Embryonic facial prominence (tissue), 1 donor: ENCODE results near the gene STAG1.
"Not testable (repeated sequence)": the region's sequence is repeated elsewhere in the genome, so short reads cannot be mapped to it uniquely, and the experiment has no call there.

ENCODE experiments used
- DNase-seq: peaks from one replicate; pipeline ENCODE4 v3.0.0-alpha.2; 2016; ENCODE audit errors: extremely low spot score

The STAG1 gene

GRCh38 chr3:136752172-136752421 lies at the start of gene STAG1:
Gene STAG1, minus strand, starts transcription at chr3:136752378. Its CDS starts 121,480 bp downstream, at chr3:136630898.
- DNase-seq: no peak

GRCh38 chr3:136801146-136801545 lies 49.0 kb upstream of the STAG1 start:
- not testable (repeated sequence) for DNase-seq

DNA sequence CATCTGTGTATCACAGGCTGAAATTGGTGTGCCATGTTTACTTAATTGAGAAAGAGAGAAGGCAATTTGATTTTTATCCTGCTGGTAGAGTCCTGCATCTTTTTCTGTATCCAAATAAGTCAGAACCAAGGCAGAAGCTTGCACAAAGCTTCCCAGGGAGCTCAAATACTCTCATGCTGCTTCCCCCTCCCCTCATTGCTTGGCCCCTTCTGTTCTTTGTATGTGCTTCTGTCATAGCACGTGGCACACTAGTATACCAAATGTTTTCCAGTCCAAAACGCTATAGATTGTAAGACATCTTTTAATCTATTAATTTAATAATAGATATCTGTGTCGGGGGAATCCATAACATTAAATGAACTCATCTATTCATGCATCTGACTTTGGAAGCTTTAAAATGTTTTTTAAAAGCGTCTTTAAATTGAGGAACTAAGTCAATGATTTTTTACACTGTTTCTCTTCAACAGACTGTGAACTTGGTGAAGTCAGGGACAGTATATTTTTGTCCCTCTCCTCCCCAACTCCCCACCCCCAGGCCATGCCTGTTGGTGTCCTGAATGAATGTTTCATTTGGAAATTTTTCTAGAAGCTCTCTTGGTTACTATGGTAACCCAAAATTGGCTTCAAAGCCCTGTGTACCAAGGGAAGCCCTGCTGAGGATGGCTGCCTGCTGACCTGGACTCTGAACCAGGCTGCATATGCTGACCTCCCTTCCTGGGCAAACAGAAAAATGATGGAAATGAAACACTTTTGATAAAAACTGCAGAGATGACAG lies 40.6 kb upstream of the STAG1 start:
- DNase-seq: no peak

GRCh38 chr3:136790786-136791185 lies 38.6 kb upstream of the STAG1 start:
- no peak for DNase-seq

- no peak for DNase-seq
Measured at GRCh38 chr3:136789976-136790375, 37.8 kb upstream of the STAG1 start.

DNA sequence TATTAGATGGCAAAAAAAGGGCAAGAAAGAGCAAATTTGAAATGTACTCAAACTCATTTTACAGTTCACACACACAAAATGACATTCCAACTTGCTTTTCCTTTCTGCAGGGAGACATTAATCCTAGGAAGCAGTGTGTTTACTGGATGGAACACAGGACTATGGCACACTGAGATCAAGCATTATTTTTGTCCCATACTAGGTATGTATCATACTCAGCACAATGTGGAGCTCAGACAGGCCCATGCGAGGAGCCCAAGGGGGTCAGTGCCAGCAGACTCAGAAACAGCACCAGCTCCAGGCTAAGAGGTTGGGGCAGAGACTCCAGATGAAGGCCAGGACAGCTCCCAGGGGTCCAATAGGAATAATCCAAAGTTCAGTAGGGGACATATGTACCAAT lies 36.0 kb upstream of the STAG1 start:
- no peak for DNase-seq

DNA sequence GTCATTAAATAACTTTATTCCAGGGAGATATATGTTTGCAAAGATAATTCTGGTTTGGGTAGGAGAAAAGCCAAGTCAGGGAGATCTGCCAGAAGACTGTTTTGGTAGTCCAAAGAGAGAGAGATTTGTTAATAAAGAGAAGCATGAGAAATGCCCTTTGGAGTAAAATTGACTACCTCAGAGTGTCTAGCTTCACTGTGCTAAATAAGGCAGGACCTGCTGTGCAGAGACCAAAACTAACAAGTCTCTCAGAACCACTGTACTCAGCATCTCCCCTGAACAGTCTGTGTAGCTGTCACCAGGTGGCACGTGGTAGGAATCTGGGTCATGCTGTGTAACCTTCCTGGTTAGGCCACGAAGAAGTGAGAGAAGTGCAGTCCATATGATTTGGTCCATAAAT lies 35.2 kb upstream of the STAG1 start:
- DNase-seq: no peak

GRCh38 chr3:136783708-136784191 lies 31.6 kb upstream of the STAG1 start:
- no peak for DNase-seq

DNA sequence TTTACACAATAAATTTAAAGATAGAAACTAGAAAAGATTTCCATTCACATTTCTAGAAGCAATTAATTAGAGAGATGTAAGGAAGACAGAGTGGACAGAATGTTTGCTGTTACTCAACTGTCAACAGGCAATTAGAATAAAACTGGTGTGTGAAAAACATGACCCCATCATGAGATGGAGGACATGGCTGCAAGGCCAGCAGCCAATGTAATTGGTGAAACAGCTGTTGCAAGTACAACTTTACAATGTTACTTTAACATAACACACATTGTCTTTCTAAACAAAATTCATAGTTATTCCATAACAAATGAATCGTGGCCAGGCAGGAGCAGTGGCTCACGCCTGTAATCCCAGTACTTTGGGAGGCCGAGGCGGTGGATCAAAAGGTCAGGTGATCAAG lies 28.6 kb upstream of the STAG1 start:
- DNase-seq: no peak

GRCh38 chr3:136778865-136779264 lies 26.7 kb upstream of the STAG1 start:
- no peak for DNase-seq

DNA sequence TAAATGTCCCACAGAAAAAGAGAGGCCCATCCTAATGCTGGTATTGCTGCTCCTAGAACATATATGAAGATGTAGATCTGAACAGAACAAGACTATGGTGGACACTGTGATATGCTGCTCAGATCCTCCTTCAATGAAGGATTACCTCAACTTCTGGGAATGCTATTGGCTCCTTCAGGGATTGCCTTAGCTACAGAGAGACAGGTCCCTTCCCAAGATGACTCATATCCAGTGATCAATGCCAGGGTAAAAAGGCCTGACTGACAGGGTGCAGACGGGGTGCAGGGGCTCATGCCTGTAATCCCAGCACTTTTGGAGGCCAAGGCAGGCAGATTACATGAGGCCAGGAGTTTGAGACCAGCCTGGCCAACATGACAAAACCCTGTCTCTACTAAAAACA lies 20.5 kb upstream of the STAG1 start:
- DNase-seq: no peak

DNA sequence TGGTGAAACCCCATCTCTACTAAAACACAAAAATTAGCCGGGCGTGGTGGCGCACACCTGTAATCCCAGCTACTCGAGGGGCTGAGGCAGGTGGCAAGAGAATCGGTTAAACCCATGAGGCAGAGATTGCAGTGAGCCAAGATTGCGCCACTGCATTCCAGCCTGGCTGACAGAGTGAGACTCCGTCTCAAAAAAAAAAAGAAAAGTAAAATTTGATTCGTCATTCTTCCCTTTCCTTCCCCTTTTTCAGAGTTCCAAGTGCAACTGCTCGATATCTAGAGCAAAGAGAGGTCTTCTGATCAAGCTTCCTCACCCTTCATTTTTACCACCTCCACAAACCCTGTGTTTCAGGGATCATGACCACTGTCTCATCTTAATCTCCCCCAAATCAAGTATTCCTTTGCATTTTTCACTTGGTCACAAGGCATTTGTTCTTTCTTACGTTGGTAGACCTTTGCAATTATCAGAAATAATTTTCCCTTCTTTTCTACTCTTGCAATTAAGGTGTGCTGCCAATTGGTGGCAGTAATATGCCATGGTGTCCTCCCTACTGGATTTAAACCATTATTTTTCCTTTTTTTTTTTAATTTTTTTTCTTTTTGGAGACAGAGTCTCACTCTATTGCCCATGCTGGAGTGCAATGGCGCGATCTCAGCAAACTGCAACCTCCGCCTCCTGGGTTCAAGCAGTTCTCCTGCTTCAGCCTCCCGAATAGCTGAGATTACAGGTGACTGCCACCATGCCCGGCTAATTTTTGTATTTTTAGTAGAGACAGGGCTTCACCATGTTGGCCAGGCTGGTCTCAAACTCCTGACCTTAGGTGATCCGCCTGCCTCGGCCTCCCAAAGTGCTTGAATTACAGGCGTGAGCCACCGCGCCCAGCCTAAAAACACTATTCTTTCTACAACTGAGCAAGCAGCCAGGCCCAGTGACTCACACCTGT lies 6.3 kb upstream of the STAG1 start:
- not testable (repeated sequence) for DNase-seq

GRCh38 chr3:136755192-136755591 lies 3.0 kb upstream of the STAG1 start:
- no peak for DNase-seq

- no peak for DNase-seq
Measured at GRCh38 chr3:136753326-136753939, 1.3 kb upstream of the STAG1 start.

GRCh38 chr3:136752422-136753325 lies 496 bp upstream of the STAG1 start:
- DNase-seq: peak; percentile 95

DNA sequence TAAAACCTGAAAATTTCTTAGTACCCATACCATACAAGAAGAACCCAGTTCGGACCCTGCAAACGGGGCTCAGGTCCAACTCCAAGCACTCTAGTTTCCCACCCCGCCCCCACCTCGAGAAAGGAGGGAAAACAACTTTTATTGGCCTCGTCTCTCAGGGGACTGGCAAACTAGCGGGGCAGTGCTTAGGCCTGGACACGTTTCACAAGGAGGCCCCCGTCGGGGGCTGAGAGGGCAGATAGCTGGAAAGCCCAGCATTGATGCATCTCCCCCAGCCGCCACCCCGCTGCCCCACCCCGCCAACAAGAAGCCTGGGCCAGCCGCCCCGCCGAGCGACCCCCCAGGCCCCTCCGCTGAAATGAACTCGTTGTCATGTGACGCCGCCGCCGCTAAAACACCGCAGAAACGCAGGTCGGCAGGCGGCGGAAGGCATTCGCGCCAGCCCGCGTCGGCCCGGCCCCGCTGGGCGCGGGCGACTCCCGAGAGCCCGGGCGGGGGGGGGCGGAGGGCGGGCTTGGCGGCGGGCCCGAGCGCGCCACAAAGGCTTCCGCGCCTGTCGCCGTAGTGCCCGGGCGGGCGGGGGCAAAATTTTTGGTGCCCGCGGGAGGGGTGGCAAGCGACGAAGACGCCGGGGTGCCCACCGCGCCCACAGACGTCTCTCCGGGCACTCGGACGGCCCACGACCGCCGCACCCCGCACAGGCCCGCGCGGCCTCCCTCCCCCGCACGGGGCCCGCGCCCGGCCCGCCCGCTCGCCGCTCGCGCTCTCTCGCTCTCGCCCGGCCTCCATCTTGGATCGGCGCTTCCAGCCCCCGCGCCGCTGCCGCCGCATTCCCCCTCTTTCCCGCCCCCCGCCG lies 634 bp downstream of the STAG1 start:
- DNase-seq: peak; percentile 68

DNA sequence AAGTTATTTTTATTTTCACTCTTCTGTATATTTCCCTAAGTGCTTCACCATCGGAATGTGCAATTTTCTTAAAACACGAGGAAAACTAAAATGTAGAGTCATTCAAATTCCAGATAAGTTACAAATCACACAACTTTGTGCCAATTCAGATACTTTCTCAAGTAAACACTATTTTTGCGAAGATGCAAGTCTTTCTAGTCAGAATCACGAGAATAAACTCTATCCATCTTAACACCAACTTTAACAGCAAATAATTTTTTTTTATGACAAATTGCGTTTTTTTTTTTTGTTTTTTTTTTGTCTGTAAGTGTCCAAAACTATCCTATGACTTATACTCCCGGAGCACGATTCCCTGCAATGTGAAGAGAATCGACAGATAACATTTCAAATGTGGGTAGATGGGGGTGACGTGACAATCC lies 1.3 kb downstream of the STAG1 start:
- no peak for DNase-seq

DNA sequence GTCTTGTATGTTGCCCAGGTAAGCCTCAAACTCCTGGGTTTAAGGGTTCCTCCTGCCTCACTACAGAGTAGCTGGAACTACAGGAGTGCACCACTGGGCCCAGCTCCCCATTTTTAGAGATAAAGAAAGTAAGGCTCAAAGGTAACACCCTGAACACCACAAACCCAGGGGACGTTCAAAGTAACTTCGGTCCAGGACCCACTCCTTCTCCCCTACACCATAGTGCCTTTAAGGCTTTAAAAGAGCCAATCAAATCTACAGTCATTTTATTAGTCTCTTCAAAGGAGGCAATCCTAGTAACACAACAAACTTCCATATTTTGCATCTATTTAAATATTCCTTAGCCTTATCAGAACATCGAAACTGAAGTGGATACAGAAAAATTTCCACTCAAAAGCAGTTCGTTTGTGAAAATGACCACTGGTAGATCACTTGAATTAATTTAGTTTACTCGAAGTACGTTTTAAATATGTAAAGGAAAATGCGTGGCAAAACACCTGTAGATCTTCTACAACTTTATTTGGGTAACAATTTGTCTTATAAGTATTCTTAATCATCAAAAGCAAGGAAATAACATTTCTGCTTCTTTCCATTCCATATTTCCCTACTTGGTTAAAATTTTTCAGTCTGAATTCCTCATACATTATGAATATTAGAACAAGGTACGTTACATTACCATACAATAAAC lies 1.8 kb downstream of the STAG1 start:
- no peak for DNase-seq

DNA sequence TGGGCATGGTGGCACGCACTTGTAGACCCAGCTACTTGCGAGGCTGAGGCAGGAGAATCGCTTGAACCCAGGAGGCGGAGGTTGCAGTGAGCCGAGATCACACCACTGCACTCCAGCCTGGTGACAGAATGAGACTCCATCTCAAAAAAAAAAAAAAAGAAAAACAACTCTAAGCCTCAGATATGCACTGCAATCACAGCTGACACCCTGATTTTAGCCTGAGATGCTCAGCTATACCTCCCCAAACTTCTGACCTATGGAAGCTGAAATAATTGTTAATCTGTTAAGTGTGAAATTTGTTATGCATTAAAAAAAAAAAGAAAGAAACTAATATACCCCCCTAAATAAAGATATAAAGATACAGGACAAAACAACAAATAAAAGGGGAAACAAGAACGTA lies 2.6 kb downstream of the STAG1 start:
- DNase-seq: not testable (repeated sequence)

DNA sequence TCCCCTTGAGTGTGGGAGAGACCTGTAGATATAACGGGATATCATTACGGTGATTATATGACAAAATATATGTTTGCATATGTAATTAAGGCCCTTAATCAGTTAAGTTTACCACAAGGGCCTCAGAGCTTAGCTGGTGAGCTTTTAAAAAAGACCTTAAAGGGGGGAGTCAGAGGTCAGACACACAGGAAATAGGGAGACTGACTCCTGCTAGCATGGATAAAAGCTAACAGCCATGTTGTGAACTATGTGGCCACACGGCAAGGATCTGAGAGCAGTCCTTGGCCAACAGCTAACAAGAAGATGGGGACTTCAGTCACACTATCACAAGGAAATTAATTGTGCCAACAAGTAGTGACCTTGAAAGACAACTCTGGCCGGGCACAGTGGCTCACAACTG lies 3.1 kb downstream of the STAG1 start:
- no peak for DNase-seq
